Activated CD8-positive, alpha-beta memory T cell treated with anti-CD3 and anti-CD28 coated beads for 4 hours (primary cell): Measurements from ENCODE around the gene CTPS2.

Experiments used
- DNase-seq, 2 donors: peaks; one replicate each; pipeline ENCODE4 v3.0.0-alpha.2; 2020; ENCODE audit warnings: low read depth in 2 of 2

CTPS2 gene

GRCh38 chrX:16559206-16559619 is 153.3 kb downstream of the CTPS2 start:
- no peak for DNase-seq

DNA sequence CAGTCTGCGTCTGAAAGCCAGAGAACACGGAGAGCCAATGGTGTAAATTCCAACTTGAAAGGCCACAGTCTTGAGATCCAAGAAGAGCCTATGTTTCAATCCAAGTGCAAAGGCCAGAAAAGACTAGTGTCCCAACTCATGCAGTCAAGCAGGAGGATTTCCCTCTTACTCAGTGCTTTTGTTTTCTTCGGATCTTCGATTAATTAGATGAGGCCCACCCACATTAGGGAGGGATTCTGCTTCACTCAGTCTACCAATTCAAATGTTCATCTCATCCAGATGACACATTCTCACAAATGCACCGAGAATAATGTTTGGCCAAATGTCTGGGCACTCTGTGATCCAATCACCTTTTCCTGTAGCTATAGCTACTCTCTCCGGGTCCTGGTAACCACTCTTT is 154.0 kb downstream of the CTPS2 start:
- no peak for DNase-seq

GRCh38 chrX:16552546-16552945 is 159.9 kb downstream of the CTPS2 start:
- DNase-seq, result no peak

DNA sequence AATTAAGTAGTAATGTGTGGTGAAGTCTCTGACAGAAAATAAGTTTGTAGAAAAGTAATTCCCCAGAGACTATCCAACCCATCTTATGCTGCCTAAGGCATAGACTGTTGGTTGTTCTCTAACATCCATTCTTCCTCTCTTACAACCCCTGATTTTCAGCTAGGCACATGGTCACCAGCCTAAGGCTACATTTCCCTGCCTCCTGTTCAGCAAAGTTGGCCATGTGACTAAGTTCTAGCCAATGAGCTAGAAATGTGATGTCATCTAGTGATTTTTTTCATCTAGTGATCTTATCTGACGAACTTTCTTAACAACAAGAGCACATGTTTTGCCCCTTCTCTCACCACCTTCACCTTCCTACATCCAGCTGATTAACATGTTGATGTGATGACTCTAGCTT is 164.8 kb downstream of the CTPS2 start:
- DNase-seq, result no peak

- no peak for DNase-seq
These were observed 167.5 kb downstream of the CTPS2 start for GRCh38 chrX:16544969-16545368.
